Measurements from ENCODE around the gene TSHZ3. TPM values are rescaled to one million over a fixed set of nuclear protein-coding genes. Genes with fewer than 3 reads are reported as not detected.

TSHZ3 gene
- total and polyA plus RNA-seq, 2 of the 8 experiments (the other 6 are each of a cell fraction or from before 2014, with no cell fraction given) = 3.1 to 12.3 TPM

DNA sequence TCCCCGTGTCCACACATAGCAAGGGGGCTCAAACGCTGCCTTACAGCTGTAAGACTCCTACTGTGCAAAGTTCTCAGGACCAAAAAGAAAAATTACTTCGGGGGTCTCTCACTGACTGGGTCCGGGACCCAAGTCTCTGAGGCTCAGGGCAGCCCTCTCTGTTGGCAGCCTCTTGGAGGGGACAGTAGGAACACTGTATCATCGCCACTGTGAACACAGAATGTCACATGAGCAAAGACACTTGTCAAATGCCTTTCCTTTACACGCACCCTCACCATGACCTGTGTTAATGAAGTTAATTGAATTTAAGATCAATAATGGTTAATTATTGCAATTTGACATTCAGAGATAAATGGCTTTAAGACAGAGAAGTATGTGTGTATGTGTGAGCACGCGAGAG lies 49.6 kb downstream of the TSHZ3 start:
- Histone ChIP-seq H3K23ac (ENCODE audit: insufficient read length) (no peak overlapping the region), H3K4me3 (ENCODE audit: extremely low read depth in 1 of 4, insufficient read depth in 2 of 4, low read depth in 3 of 4, low read length in 4 of 4) (no peak overlapping the region), H3K56ac (replicated peaks; ENCODE audit: insufficient read length, low read depth, low read length) (no peak overlapping the region), H4K20me1 (replicated peaks in 1 of 2; ENCODE audit: control insufficient read depth in 1 of 2, insufficient read depth in 2 of 2, low read length in 2 of 2) (peaks cover 2 to 3% of the 10 kb centered on the region in 2 experiments), H3K18ac (ENCODE audit: extremely low read depth, low read length) (no peak overlapping the region), H3K79me2 (ENCODE audit: control insufficient read depth in 1 of 2, insufficient read depth in 2 of 2, low read length in 2 of 2) (peaks cover 0 to 20% of the 10 kb centered on the region in 2 experiments; a peak in 2 of 4 replicates), H4K91ac (replicated peaks; ENCODE audit: insufficient read length, low read length) (no peak overlapping the region), H4K5ac (ENCODE audit: insufficient read length, low read depth, low read length) (no peak overlapping the region), H2AK5ac (ENCODE audit: low read depth, low read length) (no peak overlapping the region), H3K27me3 (replicated peaks in 1 of 4; ENCODE audit: control insufficient read depth in 3 of 4, extremely low read depth in 1 of 4, insufficient read depth in 3 of 4, low read length in 3 of 4) (no peaks in the 10 kb centered on the region), H3K9me3 (ENCODE audit: insufficient read depth in 2 of 2, low read depth in 1 of 2, low read length in 1 of 2) (no peaks in the 10 kb centered on the region), H3K23me2 (ENCODE audit: low read depth, low read length) (no peaks in the 10 kb centered on the region), H2BK15ac (ENCODE audit: low read length) (no peak overlapping the region), H2AFZ (ENCODE audit: low read length) (no peak overlapping the region), H4K8ac (ENCODE audit: extremely low read depth, insufficient read depth, low read length) (no peak overlapping the region), H2BK120ac (replicated peaks; ENCODE audit: low read depth, low read length) (no peak overlapping the region), H3K36me3 (ENCODE audit: control insufficient read depth in 2 of 4, insufficient read depth in 4 of 4, low read length in 3 of 4) (no peaks in the 10 kb centered on the region), H2BK5ac (ENCODE audit: low read depth, low read length) (no peak overlapping the region), H3K27ac (ENCODE audit: low read depth, low read length) (no peak overlapping the region), H2BK12ac (ENCODE audit: low read depth, low read length) (no peak overlapping the region), H2BK20ac (ENCODE audit: low read length) (no peak overlapping the region), H3K14ac (ENCODE audit: insufficient read length) (no peak overlapping the region), H3K4ac (replicated peaks; ENCODE audit: insufficient read length, low read depth, low read length) (no peak overlapping the region), H3K4me2 (ENCODE audit: insufficient read depth in 1 of 2, low read depth in 2 of 2, low read length in 2 of 2) (no peak overlapping the region), H3K4me1 (replicated peaks in 1 of 4; ENCODE audit: control insufficient read depth in 3 of 4, insufficient read depth in 4 of 4, low read length in 3 of 4) (no peaks in the 10 kb centered on the region; a peak in 1 of 7 replicates), H3K9ac (replicated peaks in 1 of 4; ENCODE audit: extremely low read depth in 1 of 4, low read depth in 3 of 4, low read length in 3 of 4) (no peak overlapping the region), H3K79me1 (ENCODE audit: low read depth, low read length) (peaks cover 8% of the 10 kb centered on the region)
- 90% methylated on average over 8 of the region's 8 CpGs; no CpG with 5 or more reads in 1 of the 2 experiments for WGBS, 2 experiments (ENCODE audit: extremely low coverage in 1 of 2, insufficient coverage in 1 of 2, insufficient read length in 1 of 2, insufficient replicate concordance in 2 of 2, low coverage in 1 of 2, low lambda C conversion rate in 2 of 2, missing lambda C conversion rate in 1 of 2)
- ChIA-PET POLR2A (ENCODE audit: partially characterized antibody) (no interaction called here), CTCF (ENCODE audit: partially characterized antibody) (no interaction called here)
- FAIRE-seq = no peak
- no peak for DNase-seq (ENCODE audit: low read depth in 1 of 2, low spot score in 2 of 2)
- TF ChIP-seq CHD1 (IDR thresholded peaks at IDR 0.05; ENCODE audit: low read depth, low read length) (no peak), KDM4A (IDR thresholded peaks at IDR 0.05; ENCODE audit: low read depth, low read length, severe bottlenecking) (no peak), BRCA1 (IDR thresholded peaks at IDR 0.05; ENCODE audit: low read depth, low read length) (no peak), MAFK (IDR thresholded peaks at IDR 0.05; ENCODE audit: low read depth, low read length) (no peak), PHF8 (conservative IDR thresholded peaks at IDR 0.05; ENCODE audit: low read depth, low read length) (no peak), ATF3 (IDR thresholded peaks at IDR 0.05; ENCODE audit: insufficient read depth, low read depth, low read length) (no peak), TAF7 (optimal IDR thresholded peaks at IDR 0.05; ENCODE audit: borderline replicate concordance, low read depth, low read length) (no peak), EGR1 (IDR thresholded peaks at IDR 0.05; ENCODE audit: borderline replicate concordance, low read depth, low read length) (no peak), SP1 (IDR thresholded peaks at IDR 0.05; ENCODE audit: low read depth, low read length) (no peak), POU5F1 (IDR thresholded peaks at IDR 0.05; ENCODE audit: low read depth, low read length) (no peak), CTBP2 (IDR thresholded peaks at IDR 0.05; ENCODE audit: borderline replicate concordance, insufficient read depth, insufficient read length, low read length) (no peak), FOSL1 (IDR thresholded peaks at IDR 0.05; ENCODE audit: insufficient read depth, low read depth, low read length) (no peak), GABPA (IDR thresholded peaks at IDR 0.05; ENCODE audit: borderline replicate concordance, insufficient read depth, low read length) (no peak), YY1 (IDR thresholded peaks at IDR 0.05; ENCODE audit: low read depth, low read length) (no peak), BCL11A (IDR thresholded peaks at IDR 0.05; ENCODE audit: low read depth in 2 of 2, low read length in 2 of 2) (no peak)
